ENCODE data around the gene ZNF281.

- TF ChIP-seq USF2 (IDR thresholded peaks at IDR 0.05; ENCODE audit: low read depth, low read length) (no peak), CHD1 (IDR thresholded peaks at IDR 0.05; ENCODE audit: low read depth, low read length) (no peak), SMC3 (IDR thresholded peaks at IDR 0.05; ENCODE audit: low read depth, low read length) (no peak), POLR2A (IDR thresholded peaks at IDR 0.05; ENCODE audit: low read depth, low read length) (no peak), ELK1 (IDR thresholded peaks at IDR 0.05; ENCODE audit: borderline replicate concordance, low read depth, low read length) (no peak), RAD21 (IDR thresholded peaks at IDR 0.05; ENCODE audit: low read length) (no peak), MAZ (IDR thresholded peaks at IDR 0.05; ENCODE audit: borderline replicate concordance, low read depth, low read length) (no peak)
- TF ChIP-seq, protein P1, sequence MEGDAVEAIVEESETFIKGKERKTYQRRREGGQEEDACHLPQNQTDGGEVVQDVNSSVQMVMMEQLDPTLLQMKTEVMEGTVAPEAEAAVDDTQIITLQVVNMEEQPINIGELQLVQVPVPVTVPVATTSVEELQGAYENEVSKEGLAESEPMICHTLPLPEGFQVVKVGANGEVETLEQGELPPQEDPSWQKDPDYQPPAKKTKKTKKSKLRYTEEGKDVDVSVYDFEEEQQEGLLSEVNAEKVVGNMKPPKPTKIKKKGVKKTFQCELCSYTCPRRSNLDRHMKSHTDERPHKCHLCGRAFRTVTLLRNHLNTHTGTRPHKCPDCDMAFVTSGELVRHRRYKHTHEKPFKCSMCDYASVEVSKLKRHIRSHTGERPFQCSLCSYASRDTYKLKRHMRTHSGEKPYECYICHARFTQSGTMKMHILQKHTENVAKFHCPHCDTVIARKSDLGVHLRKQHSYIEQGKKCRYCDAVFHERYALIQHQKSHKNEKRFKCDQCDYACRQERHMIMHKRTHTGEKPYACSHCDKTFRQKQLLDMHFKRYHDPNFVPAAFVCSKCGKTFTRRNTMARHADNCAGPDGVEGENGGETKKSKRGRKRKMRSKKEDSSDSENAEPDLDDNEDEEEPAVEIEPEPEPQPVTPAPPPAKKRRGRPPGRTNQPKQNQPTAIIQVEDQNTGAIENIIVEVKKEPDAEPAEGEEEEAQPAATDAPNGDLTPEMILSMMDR (conservative IDR thresholded peaks at IDR 0.05; ENCODE audit: low read depth, low read length): no peak
These were observed 50.1 kb downstream of the ZNF281 start for GRCh38 chr1:200359610-200360163.
